ENCODE data around the gene FYCO1.

- no peak for TF ChIP-seq POLR2A (IDR thresholded peaks at IDR 0.05)
- no peak for TF ChIP-seq CTCF (IDR thresholded peaks at IDR 0.05 in 8 of 11, conservative IDR thresholded peaks at IDR 0.05 in 3 of 11)
- TF ChIP-seq POLR2AphosphoS5 (IDR thresholded peaks at IDR 0.05) = peak in 2 of 3 donors; percentile 53 to 63
Measured at GRCh38 chr3:45958321-45958791, 37.3 kb downstream of the FYCO1 start.
